H9 (cell line): ENCODE data around the gene CFAP61. TPM values are rescaled to one million over a fixed set of nuclear protein-coding genes. Genes with fewer than 3 reads are reported as not detected.

ENCODE experiments used
- DNase-seq: peaks from one replicate; pipeline ENCODE4 v3.0.0-alpha.2; 2017
- H2AFZ ChIP-seq: one replicate; pipeline ENCODE4 v1.6.1; 2013; ENCODE audit warnings: mild to moderate bottlenecking, low read length, control low read depth, moderate library complexity
- H2AK5ac ChIP-seq: 2 replicates; pipeline ENCODE4 v1.6.1; 2013; ENCODE audit warnings: low read length, control low read depth, mixed read lengths; ENCODE audit not compliant: insufficient read length
- H2BK120ac ChIP-seq: one replicate; pipeline ENCODE4 v1.6.1; 2013; ENCODE audit warnings: low read depth, mild to moderate bottlenecking, low read length, control low read depth, inconsistent platforms; ENCODE audit not compliant: poor library complexity, severe bottlenecking
- H2BK12ac ChIP-seq: 2 replicates; pipeline ENCODE4 v1.6.1; 2013; ENCODE audit warnings: low read length, control low read depth, mixed read lengths, low read depth; ENCODE audit not compliant: insufficient read length
- H2BK15ac ChIP-seq: 2 replicates; pipeline ENCODE4 v1.6.1; 2013; ENCODE audit warnings: low read depth, low read length, control low read depth
- H2BK20ac ChIP-seq: one replicate; pipeline ENCODE4 v1.6.1; 2013; ENCODE audit warnings: low read depth, mild to moderate bottlenecking, low read length, control low read depth, inconsistent platforms; ENCODE audit not compliant: poor library complexity, severe bottlenecking
- H2BK5ac ChIP-seq: 2 replicates; pipeline ENCODE4 v1.6.1; 2013; ENCODE audit warnings: low read length, control low read depth, mixed read lengths; ENCODE audit not compliant: insufficient read length
- H3K14ac ChIP-seq: 2 replicates; pipeline ENCODE4 v1.6.1; 2013; ENCODE audit warnings: low read length, control low read depth; ENCODE audit not compliant: insufficient read depth
- H3K18ac ChIP-seq: 2 replicates; pipeline ENCODE4 v1.6.1; 2013; ENCODE audit warnings: low read depth, mild to moderate bottlenecking, mixed read lengths, low read length, control low read depth; ENCODE audit not compliant: insufficient read length
- H3K23ac ChIP-seq: 2 replicates; pipeline ENCODE4 v1.6.1; 2013; ENCODE audit warnings: low read length, control low read depth, mixed read lengths, low read depth; ENCODE audit not compliant: insufficient read length
- H3K23me2 ChIP-seq: 2 replicates; pipeline ENCODE4 v1.6.1; 2013; ENCODE audit warnings: low read depth, mild to moderate bottlenecking, mixed read lengths, low read length, control low read depth; ENCODE audit not compliant: insufficient read length, poor library complexity, severe bottlenecking
- H3K27ac ChIP-seq: 2 replicates; pipeline ENCODE4 v1.5.1; 2013; ENCODE audit warnings: low read length, control low read depth, mixed read lengths, low read depth; ENCODE audit not compliant: insufficient read length
- H3K27me3 ChIP-seq: 2 replicates; pipeline ENCODE4 v1.6.1; 2013; ENCODE audit warnings: low read length, control low read depth, inconsistent platforms; ENCODE audit not compliant: insufficient read depth
- H3K4ac ChIP-seq: 2 replicates; pipeline ENCODE4 v1.6.1; 2013; ENCODE audit warnings: low read depth, mild to moderate bottlenecking, control low read depth, inconsistent platforms, low read length, moderate library complexity
- H3K4me1 ChIP-seq: 2 replicates; pipeline ENCODE4 v1.6.1; 2013; ENCODE audit warnings: low read length, control low read depth, inconsistent platforms; ENCODE audit not compliant: insufficient read depth
- H3K4me2 ChIP-seq: 2 replicates; pipeline ENCODE4 v1.6.1; 2013; ENCODE audit warnings: low read length, control low read depth, mixed read lengths; ENCODE audit not compliant: insufficient read length, insufficient read depth
- H3K56ac ChIP-seq: 2 replicates; pipeline ENCODE4 v1.6.1; 2013; ENCODE audit warnings: low read depth, mild to moderate bottlenecking, mixed read lengths, low read length, control low read depth; ENCODE audit not compliant: insufficient read length
- H3K79me1 ChIP-seq: 2 replicates; pipeline ENCODE4 v1.6.1; 2013; ENCODE audit warnings: low read depth, mild to moderate bottlenecking, moderate library complexity, low read length, control low read depth, inconsistent platforms; ENCODE audit not compliant: insufficient read depth, poor library complexity, severe bottlenecking
- H3K79me2 ChIP-seq: 2 replicates; pipeline ENCODE4 v1.6.1; 2013; ENCODE audit warnings: low read length, control low read depth, inconsistent platforms; ENCODE audit not compliant: insufficient read depth
- H3K9ac ChIP-seq: 2 replicates; pipeline ENCODE4 v1.6.1; 2013; ENCODE audit warnings: low read length, control low read depth, mixed read lengths; ENCODE audit not compliant: insufficient read length; ENCODE audit errors: extremely low read depth
- H3K9me3 ChIP-seq: one replicate; pipeline ENCODE4 v1.6.1; 2013; ENCODE audit warnings: low read depth, low read length, inconsistent platforms; ENCODE audit not compliant: control insufficient read depth
- H3T11ph ChIP-seq: one replicate; pipeline ENCODE4 v1.6.1; 2013; ENCODE audit warnings: mild to moderate bottlenecking, low read length, control low read depth, inconsistent platforms
- H4K20me1 ChIP-seq: one replicate; pipeline ENCODE4 v1.6.1; 2013; ENCODE audit not compliant: control insufficient read depth, insufficient read length, insufficient read depth
- H4K5ac ChIP-seq: 2 replicates; pipeline ENCODE4 v1.6.1; 2013; ENCODE audit warnings: low read depth, mild to moderate bottlenecking, mixed read lengths, low read length, control low read depth; ENCODE audit not compliant: insufficient read length
- H4K8ac ChIP-seq: replicated peaks from 2 replicates; pipeline ENCODE4 v1.6.1; 2013; ENCODE audit warnings: low read length, control low read depth, mixed read lengths, low read depth; ENCODE audit not compliant: insufficient read length
- H4K91ac ChIP-seq: 2 replicates; pipeline ENCODE4 v1.6.1; 2013; ENCODE audit warnings: low read depth, mild to moderate bottlenecking, moderate library complexity, mixed read lengths, low read length, control low read depth; ENCODE audit not compliant: insufficient read length
- H3K27ac Mint-ChIP-seq, 3 experiments: 2 replicates in 2 of 3; 3 replicates in 1 of 3; pipeline ENCODE4 v1.8.0; 2020 to 2021; ENCODE audit warnings: mixed read lengths in 3 of 3, mild to moderate bottlenecking in 1 of 3, moderate library complexity in 1 of 3
- H3K27me3 Mint-ChIP-seq: 2 replicates; pipeline ENCODE4 v1.8.0; 2021; ENCODE audit warnings: low read depth, mild to moderate bottlenecking, moderate library complexity, mixed read lengths
- H3K36me3 Mint-ChIP-seq, 3 experiments: 2 replicates in 2 of 3; 3 replicates in 1 of 3; pipeline ENCODE4 v1.8.0; 2020 to 2021; ENCODE audit warnings: low read depth in 3 of 3, mixed read lengths in 3 of 3; ENCODE audit not compliant: insufficient read depth in 1 of 3
- H3K4me1 Mint-ChIP-seq, 2 experiments: 2 replicates each; pipeline ENCODE4 v1.8.0; 2020; ENCODE audit warnings: mixed read lengths in 2 of 2
- H3K4me3 Mint-ChIP-seq, 2 experiments: 2 replicates in 1 of 2; 3 replicates in 1 of 2; pipeline ENCODE4 v1.8.0; 2020 to 2021; ENCODE audit warnings: mild to moderate bottlenecking in 2 of 2, mixed read lengths in 2 of 2, moderate library complexity in 1 of 2
- H3K9me3 Mint-ChIP-seq, 2 experiments: 2 replicates in 1 of 2; 3 replicates in 1 of 2; pipeline ENCODE4 v1.8.0; 2020; ENCODE audit warnings: mild to moderate bottlenecking in 2 of 2, mixed read lengths in 2 of 2, moderate library complexity in 1 of 2
- WGBS: extraction: QIAGEN DNeasy Blood & Tissue Kit; methylation state at CpG from one replicate; pipeline ENCODE4 v1.1.7; 2013; ENCODE audit warnings: missing lambda C conversion rate, low lambda C conversion rate, mixed read lengths; ENCODE audit not compliant: insufficient read length; ENCODE audit errors: extremely low coverage; 5-methylcytosine and 5-hydroxymethylcytosine counted together
- total RNA-seq: library from RNA; stranded (reverse); gene quantifications from 2 replicates; pipeline ENCODE4 v1.2.1, GENCODE V29; 2021
- TF ChIP-seq, protein P1 (sequence below): fragments of 200-600 bp; sonication (generic); conservative IDR thresholded peaks from 3 replicates; pipeline ENCODE4 v1.8.0; 2021; ENCODE audit warnings: antibody characterized with exemption, mild to moderate bottlenecking

Gene CFAP61
- total RNA-seq, 1 experiment from 2014 or later, result 0.44 TPM

DNA sequence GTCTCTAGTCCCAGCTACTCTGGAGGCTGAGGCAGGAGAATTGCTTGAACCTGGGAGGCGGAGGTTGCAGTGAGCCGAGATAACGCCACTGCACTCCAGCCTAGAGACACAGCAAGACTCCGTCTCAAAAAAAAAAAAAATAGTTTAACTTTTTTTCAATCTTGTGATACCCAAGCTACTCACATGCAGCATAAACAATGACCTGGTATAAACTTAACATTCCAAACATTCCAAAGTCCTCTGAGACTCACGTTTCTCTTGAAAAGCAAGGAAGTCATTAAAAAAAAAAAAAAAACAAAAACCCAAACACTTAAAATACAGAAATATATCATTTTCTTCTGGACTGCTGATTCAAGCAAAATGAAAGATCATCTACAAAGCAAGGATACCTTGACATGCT is 14.4 kb upstream of the CFAP61 start:
- H3K4ac ChIP-seq, result no peak overlapping the region
- no peak overlapping the region for H2BK12ac ChIP-seq
- TF ChIP-seq, protein P1, sequence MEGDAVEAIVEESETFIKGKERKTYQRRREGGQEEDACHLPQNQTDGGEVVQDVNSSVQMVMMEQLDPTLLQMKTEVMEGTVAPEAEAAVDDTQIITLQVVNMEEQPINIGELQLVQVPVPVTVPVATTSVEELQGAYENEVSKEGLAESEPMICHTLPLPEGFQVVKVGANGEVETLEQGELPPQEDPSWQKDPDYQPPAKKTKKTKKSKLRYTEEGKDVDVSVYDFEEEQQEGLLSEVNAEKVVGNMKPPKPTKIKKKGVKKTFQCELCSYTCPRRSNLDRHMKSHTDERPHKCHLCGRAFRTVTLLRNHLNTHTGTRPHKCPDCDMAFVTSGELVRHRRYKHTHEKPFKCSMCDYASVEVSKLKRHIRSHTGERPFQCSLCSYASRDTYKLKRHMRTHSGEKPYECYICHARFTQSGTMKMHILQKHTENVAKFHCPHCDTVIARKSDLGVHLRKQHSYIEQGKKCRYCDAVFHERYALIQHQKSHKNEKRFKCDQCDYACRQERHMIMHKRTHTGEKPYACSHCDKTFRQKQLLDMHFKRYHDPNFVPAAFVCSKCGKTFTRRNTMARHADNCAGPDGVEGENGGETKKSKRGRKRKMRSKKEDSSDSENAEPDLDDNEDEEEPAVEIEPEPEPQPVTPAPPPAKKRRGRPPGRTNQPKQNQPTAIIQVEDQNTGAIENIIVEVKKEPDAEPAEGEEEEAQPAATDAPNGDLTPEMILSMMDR, result no peak
- no peak overlapping the region for H3K56ac ChIP-seq
- H2BK5ac ChIP-seq, result no peak overlapping the region
- no peaks in the 10 kb centered on the region for H4K20me1 ChIP-seq
- H3K23ac ChIP-seq, result no peak overlapping the region
- H2AK5ac ChIP-seq, result no peak overlapping the region
- H3T11ph ChIP-seq, result no peak overlapping the region
- no CpG with 5 or more reads among the region's 5 CpGs for WGBS
- H3K27me3 ChIP-seq, result no peaks in the 10 kb centered on the region
- H3K9ac ChIP-seq, result no peak overlapping the region
- no peak overlapping the region for H3K4me3 Mint-ChIP-seq
- H3K9me3 Mint-ChIP-seq, result no peaks in the 10 kb centered on the region
- H2AFZ ChIP-seq, result no peak overlapping the region
- no peak overlapping the region for H2BK15ac ChIP-seq
- peaks cover 21 to 89% (median 72%) of the 10 kb centered on the region in 3 experiments; a peak in 5 of 7 replicates for H3K36me3 Mint-ChIP-seq
- H4K5ac ChIP-seq, result no peak overlapping the region
- H3K27ac ChIP-seq, result no peak overlapping the region
- peak overlapping the region in 2 of 3 experiments; percentile 64 to 82; a peak in 2 of 7 replicates for H3K27ac Mint-ChIP-seq
- no peaks in the 10 kb centered on the region for H3K79me1 ChIP-seq
- H2BK120ac ChIP-seq, result no peak overlapping the region
- no peaks in the 10 kb centered on the region for H3K23me2 ChIP-seq
- H3K18ac ChIP-seq, result no peak overlapping the region
- H4K91ac ChIP-seq, result no peak overlapping the region
- no peaks in the 10 kb centered on the region for H3K27me3 Mint-ChIP-seq
- no peak overlapping the region for H2BK20ac ChIP-seq
- no peaks in the 10 kb centered on the region for H3K9me3 ChIP-seq
- H3K4me1 ChIP-seq, result no peaks in the 10 kb centered on the region; the same call in 1 of the 2 replicates
- no peaks in the 10 kb centered on the region for H3K79me2 ChIP-seq
- DNase-seq, result no peak
- H3K4me1 Mint-ChIP-seq, result peaks cover 5% of the 10 kb centered on the region in 2 experiments
- H4K8ac ChIP-seq, result no peak overlapping the region
- H3K4me2 ChIP-seq, result no peak overlapping the region
- no peak overlapping the region for H3K14ac ChIP-seq
